GM18907 (cell line): ENCODE results near the gene XPO6.

ENCODE experiments used
- ATAC-seq: cut with Tn5 transposase; IDR thresholded peaks from one replicate; pipeline ENCODE4 v1.9.1; 2021; ENCODE audit warnings: mild to moderate bottlenecking, moderate library complexity; ENCODE audit not compliant: unreplicated experiment

The XPO6 gene

DNA sequence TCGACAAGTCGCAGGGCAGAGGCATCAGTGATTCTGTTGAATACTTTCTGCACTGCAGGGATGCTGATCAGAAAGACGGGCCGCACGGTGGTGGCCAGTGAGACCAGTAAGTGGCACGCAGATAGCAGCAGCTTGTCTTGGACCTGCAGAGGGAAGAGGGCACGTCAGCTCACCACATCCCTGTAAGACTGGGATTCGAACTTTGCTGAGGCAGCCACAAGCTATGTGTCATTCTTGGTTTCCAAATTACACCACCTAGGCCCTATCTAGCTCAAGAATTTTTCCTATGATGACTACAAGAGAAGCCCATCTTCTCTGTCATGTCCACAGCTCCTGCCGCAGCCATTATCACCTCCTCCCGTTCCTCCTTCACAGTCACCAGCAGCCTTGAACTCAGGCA, 98.9 kb downstream of the XPO6 start:
- no peak for ATAC-seq

- ATAC-seq, result no peak
Observed at GRCh38 chr16:28110977-28111376, 100.8 kb downstream of the XPO6 start.

DNA sequence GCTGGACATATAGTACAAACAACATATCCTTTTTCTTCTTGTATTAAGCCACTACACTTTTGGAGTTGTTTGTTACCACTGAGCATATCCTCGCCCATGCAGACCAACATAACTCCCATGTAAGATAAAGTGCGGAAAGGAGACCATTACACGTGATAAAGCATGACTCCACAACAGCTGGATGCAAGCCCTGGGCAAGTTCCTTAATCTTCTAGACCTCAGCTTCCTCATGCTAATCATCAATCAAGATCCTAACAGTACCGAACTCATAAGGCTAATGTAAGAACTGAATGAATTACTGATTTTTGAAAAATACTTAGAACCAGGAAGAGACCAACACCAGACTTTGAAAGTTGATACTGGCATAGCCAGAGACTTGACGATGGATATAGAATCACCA, 101.3 kb downstream of the XPO6 start:
- no peak for ATAC-seq

- no peak for ATAC-seq
Observed at GRCh38 chr16:28110074-28110473, 101.7 kb downstream of the XPO6 start.

DNA sequence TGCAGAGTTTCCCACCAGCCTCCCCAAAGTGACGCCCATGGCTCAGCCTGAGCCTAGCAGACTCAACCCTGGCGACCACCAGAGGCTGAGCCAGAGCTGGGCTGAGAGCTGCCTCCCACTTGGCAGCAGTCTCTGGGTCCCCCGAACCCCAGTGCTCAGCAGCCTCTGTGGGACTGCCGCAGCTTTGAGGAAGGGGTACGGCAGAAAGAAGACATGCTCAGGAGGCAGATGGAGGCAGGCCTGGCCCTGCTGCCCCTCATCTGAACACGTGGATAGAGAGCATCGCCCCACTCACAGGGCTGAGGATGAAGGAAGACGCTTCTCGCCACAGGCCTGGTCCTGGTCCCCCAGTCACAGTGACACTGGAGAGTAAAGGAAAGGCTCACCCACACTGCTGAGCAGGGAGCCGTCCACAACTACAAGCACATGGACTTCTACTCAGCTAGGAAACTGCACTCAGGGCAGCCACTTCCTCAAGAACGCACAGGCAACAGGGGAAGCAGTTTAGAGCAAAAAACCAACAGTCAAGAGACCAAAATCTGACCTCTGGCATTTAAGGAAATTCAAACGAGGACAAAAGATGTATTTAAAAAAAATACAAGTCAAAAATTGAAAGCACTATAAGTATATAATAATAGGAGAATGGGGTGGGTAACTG, 103.0 kb downstream of the XPO6 start:
- no peak for ATAC-seq

DNA sequence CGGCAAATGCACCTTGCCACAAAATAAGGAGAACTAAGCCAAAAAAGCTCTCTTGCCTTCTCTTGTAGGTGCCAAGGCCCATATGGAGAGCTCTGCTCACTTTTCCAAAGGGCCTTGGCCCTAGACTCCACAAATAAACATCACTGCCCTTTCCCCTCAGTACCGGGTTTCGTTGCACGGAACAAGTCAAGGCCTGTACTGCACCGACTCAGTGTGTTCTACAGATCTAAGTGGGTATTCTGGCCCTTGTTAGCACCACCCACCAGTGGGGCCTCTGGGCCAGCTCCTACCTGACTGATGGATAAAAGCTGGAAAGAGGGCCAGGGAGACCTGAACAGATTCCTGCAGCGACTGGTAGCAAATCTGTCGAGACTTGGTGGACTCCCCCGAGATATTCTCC, 104.5 kb downstream of the XPO6 start:
- no peak for ATAC-seq

DNA sequence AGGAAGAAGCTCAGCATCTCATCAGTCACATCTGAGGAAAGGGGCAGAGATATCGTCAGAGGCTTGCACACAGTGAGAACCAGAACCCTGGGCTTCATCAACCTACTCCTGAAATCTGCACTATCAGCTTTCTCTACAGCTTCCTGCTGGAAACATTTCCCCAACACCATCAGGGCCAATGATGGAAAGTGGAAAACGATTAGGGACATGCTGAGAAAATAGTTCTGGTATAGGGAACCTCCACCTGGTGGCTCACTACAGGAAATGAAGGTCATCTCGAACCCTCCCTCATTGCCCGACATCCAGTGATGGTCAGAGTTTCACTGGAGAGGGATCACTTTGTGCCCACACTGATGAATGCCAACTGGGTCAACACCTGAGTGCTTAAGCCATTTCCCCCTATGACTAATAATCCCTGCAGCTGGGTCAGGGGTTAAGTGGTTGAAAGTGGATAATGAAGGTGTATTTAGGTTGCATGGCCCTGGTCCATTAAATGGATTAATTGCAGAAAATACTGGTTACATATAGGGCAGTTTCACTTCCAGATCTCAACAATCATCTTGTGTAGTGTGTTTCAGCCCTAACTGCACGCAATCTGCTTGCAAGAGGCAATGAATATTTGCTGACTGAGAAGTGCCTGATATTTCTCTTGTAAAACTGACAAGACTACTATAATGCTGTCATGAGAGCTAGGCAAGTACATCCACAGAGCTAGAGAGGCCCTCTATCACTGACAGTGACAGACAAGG, 105.1 kb downstream of the XPO6 start:
- no peak for ATAC-seq

DNA sequence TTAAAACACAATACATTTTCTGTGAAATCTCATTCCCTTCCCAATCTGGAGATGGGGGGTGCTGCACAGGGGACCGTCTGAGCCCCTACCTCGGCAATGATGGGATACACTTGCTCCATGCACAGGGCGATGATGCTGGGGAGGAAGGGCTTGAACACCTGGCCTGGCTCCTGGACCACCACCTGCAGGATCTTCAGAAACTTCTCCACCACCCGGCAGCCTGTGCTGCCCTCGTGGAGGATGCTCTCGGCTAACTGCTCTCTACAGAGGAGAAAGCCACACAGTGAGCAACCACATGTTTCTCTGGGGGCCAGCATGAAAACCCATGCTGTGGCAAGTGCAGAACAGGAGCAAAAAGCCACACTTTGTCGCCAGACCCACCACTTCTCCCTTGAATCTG, 105.8 kb downstream of the XPO6 start:
- no peak for ATAC-seq

- ATAC-seq, result no peak
Observed at GRCh38 chr16:28105297-28105696, 106.5 kb downstream of the XPO6 start.

DNA sequence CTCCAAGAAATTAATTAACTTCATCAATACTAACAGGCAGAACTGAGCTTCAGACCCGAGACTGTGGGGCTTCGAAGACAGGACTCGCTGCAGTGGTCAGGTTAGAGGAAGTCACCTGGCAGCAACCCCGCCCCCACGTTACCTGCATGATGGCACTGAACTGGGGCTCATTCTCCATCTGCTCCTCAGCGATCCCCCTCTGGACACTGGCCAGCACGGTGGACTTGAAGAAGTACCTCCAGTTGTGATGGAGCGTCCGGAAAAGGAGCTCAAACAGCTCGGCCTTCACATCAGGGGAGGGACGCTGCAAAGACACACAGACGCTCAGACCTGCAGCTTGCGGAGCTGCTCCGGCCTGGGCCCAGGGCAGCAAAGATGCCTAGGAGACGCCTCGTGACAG, 107.4 kb downstream of the XPO6 start:
- ATAC-seq, result no peak

- no peak for ATAC-seq
Observed at GRCh38 chr16:28103516-28104170, 108.1 kb downstream of the XPO6 start.

DNA sequence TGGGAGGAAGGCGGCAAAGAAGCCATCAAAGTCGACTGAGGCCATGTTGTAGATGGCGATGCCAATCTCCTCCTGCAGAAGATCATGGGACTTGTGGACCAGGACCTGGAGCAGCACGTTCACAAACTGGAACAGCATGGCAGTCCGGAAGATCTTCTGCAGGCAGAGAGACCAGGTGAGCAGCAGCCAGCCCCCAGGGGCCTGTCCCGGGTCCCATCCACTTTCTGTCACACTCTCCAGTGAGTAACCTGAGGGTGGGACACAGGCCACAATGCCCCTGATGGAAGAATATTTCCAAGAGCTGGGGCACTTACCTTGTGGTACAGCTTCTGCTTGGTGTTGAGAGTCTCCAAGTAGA, 110.3 kb downstream of the XPO6 start:
- no peak for ATAC-seq

DNA sequence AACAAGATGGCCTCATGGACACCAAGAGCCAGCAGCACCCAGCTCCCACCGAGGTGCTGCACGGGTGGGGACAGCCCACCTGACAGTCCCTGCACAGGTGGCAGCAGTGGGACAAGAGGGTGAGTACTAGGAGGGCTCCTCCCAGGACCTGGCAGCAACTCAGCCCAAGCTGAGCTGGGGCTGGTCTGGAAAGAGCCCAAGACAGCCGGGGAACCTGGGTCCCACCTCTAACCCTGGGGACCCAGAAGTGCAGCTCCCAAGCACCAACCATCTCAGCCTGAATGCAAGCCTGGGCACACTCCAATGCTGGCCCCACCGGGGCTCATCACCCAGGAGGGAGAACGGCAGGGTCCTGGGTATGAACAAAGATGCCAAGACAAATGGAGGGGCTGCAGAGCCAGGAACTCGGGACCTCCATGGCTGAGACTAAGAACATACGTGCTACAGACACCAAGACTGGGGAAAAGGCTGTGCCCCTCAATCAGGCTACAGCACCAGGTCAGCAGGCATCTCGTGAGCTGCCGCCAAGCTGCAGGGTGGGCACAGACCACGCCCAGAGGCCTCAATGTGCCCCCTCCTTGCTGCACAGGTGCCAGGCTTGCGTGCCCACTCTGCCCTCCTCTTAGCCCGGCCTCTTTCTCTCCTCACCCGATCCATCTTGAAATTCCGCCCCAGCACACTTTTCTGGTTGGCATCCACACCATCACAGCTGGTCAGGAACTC, 110.8 kb downstream of the XPO6 start:
- ATAC-seq, result no peak

- no peak for ATAC-seq
Observed at GRCh38 chr16:28098959-28099945, 112.5 kb downstream of the XPO6 start.

DNA sequence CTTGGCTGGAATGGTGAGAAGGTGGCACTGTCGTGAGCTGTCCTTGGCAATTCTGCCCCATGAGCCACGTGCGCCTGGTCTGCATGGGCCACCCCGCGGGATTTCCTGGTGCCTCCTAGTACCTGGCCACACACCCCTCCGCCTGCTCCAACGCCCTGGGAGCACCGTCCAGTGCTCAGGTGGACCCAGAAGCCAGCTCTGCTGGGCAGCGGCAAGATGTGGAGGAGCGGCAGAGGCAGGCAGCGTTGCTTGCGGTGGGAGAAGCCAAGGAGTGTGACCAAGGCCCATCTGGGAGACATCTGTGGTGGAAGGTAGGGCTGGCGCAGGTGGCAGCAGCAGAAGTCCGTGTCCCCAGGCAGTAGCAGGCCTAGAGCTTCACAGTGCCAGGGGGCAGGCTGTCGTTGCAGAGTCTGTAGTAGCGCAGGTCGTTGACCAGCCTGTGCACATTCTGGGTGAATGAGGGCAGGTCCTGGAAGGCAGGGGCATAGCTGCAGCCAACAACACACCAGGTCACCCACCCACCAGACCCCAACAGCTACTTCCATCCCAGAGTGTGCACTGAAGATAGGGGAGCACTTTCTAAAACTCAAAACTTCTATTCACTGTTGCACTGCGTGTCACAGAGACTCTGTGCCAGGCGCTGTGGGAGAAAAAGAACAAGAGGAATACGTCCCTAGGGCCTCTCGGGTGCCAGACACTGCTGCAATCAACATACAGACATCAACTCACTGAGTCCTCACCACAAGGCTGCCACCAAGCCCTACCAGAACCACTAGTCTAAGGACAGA, 113.4 kb downstream of the XPO6 start:
- ATAC-seq, result no peak

- no peak for ATAC-seq
Observed at GRCh38 chr16:28096983-28097899, 114.5 kb downstream of the XPO6 start.

DNA sequence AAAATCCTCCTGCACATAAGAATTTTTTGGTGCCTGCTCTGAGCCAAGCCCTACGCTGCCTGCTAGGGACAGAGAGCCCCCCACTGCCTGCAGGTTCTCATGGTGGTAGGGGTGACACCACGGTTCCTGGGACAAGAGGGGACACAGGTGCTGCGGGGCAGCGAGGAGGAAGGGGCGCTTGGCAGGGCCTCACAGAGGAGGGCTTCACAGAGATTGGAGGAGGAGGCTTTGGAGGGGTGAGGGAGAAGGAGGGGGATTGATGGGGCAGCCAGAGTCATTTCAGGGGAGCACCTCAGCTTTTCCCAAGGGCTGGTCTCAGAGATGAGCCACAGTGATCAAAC, 118.4 kb downstream of the XPO6 start:
- no peak for ATAC-seq

GRCh38 chr16:28092721-28093384, 118.9 kb downstream of the XPO6 start:
- ATAC-seq, result no peak
